Lower leg skin (tissue), 3 donors: Measurements from ENCODE around the gene LRPPRC.

Source experiments
- CTCF ChIP-seq, 3 donors: fragments of 450-650 bp; IDR thresholded peaks; one replicate each; pipeline ENCODE4 v1.5.1; 2016; ENCODE audit warnings: antibody characterized with exemption in 3 of 3, mild to moderate bottlenecking in 3 of 3, moderate library complexity in 2 of 3
- POLR2A ChIP-seq, 2 donors: fragments of 450-650 bp; IDR thresholded peaks; one replicate each; pipeline ENCODE4 v1.6.1; 2016 to 2017; ENCODE audit warnings: antibody characterized with exemption in 2 of 2, mild to moderate bottlenecking in 1 of 2, moderate library complexity in 1 of 2

GRCh38 chr2:43941359-43941758, 54.4 kb downstream of the LRPPRC start:
- TF ChIP-seq CTCF (IDR thresholded peaks at IDR 0.05) (no peak), POLR2A (IDR thresholded peaks at IDR 0.05) (no peak)
